ENCODE measurements around the gene CEP112. TPM values are rescaled to one million over a fixed set of nuclear protein-coding genes. Genes with fewer than 3 reads are reported as not detected.

The CEP112 gene
- total and polyA plus RNA-seq, 2 donors (not counting 3 experiments of a cell fraction or from before 2014, with no cell fraction given) = 1.5 to 25.3 TPM

- H4K20me1 ChIP-seq (replicated peaks; ENCODE audit: control insufficient read depth, extremely low read depth, insufficient read depth, low read length) = no peaks in the 10 kb centered on the region
- no peaks in the 10 kb centered on the region for H3K79me2 ChIP-seq (ENCODE audit: control insufficient read depth, insufficient read depth, low read length)
- TF ChIP-seq GATA2 (IDR thresholded peaks at IDR 0.05; ENCODE audit: insufficient read depth, insufficient read length, low read depth, low read length) = no peak
- TF ChIP-seq POLR2AphosphoS5 (IDR thresholded peaks at IDR 0.05; ENCODE audit: insufficient read depth, low read depth, low read length) = no peak
- TF ChIP-seq FOS (IDR thresholded peaks at IDR 0.05; ENCODE audit: borderline replicate concordance, insufficient read depth, low read length) = no peak
- TF ChIP-seq EZH2 (IDR thresholded peaks at IDR 0.05; ENCODE audit: borderline replicate concordance, low read depth, low read length, severe bottlenecking) = no peak
- TF ChIP-seq MAX (IDR thresholded peaks at IDR 0.05; ENCODE audit: insufficient read depth, insufficient read length) = no peak
- TF ChIP-seq CTCF (IDR thresholded peaks at IDR 0.05; ENCODE audit: extremely low read depth in 1 of 2, insufficient read depth in 1 of 2, low read depth in 1 of 2, low read length in 2 of 2) = no peak
- TF ChIP-seq JUN (IDR thresholded peaks at IDR 0.05; ENCODE audit: borderline replicate concordance, insufficient read depth, insufficient read length, low read depth) = no peak
- no peak for TF ChIP-seq MYC (IDR thresholded peaks at IDR 0.05; ENCODE audit: low read depth, low read length)
- TF ChIP-seq POLR2A (IDR thresholded peaks at IDR 0.05; ENCODE audit: low read depth, low read length) = no peak
- peaks cover 0 to 2% of the 10 kb centered on the region in 2 experiments for H3K36me3 ChIP-seq (ENCODE audit: control insufficient read depth in 2 of 2, extremely low read depth in 1 of 2, insufficient read depth in 2 of 2, low read length in 2 of 2)
- FAIRE-seq (peak; percentile 62), DNase-seq (ENCODE audit: low read depth, low spot score) (peak; percentile 14)
- H3K4me1 ChIP-seq (ENCODE audit: control insufficient read depth, extremely low read depth, insufficient read depth, low read length) = no peaks in the 10 kb centered on the region
- no peak overlapping the region for H2AFZ ChIP-seq (ENCODE audit: low read depth, low read length)
- no peaks in the 10 kb centered on the region for H3K9me1 ChIP-seq (replicated peaks; ENCODE audit: control insufficient read depth, extremely low read depth, insufficient read depth, low read length)
- BruUV-seq (replicated peaks) = no TSS peak
- ChIA-PET POLR2A (no interaction called here), CTCF (interaction anchor here (0.9 to 1.3 kb wide), 2 partner anchors 10 to 12 kb away, joined by 3 to 5 read pairs; no protein-coding TSS in a partner anchor)
- no peak overlapping the region for H3K27ac ChIP-seq (ENCODE audit: insufficient read depth, low read depth, low read length)
- H3K9me3 ChIP-seq (replicated peaks; ENCODE audit: control insufficient read depth, insufficient read depth, low read length) = no peaks in the 10 kb centered on the region
- no peaks in the 10 kb centered on the region for H3K27me3 ChIP-seq (ENCODE audit: control insufficient read depth in 2 of 2, insufficient read depth in 2 of 2, low read length in 2 of 2)
- dilution Hi-C loops (cut with MboI; ENCODE audit: extremely low pct_ligation_motif_present, low sequenced_read_pairs) = no loop called here
- no peak overlapping the region for H3K4me2 ChIP-seq (ENCODE audit: insufficient read depth, low read length)
- no peak overlapping the region for H3K4me3 ChIP-seq (replicated peaks in 1 of 3; ENCODE audit: insufficient read depth in 1 of 3, low read depth in 1 of 3, low read length in 3 of 3)
- intact Hi-C loops (cut with micrococcal nuclease) = no loop called here
- H3K9ac ChIP-seq (replicated peaks; ENCODE audit: extremely low read depth, insufficient read depth, low read length) = no peak overlapping the region
These were observed 16.0 kb downstream of the CEP112 start for GRCh38 chr17:66175892-66176291.

Data from endothelial cell of umbilical vein (primary cell).